ENCODE results near the gene ADRA2B. TPM values are rescaled to one million over a fixed set of nuclear protein-coding genes. Genes with fewer than 3 reads are reported as not detected.

The ADRA2B gene
- total and polyA plus RNA-seq, 2 experiments from 2014 or later, result 0.66 to 0.87 TPM

DNA sequence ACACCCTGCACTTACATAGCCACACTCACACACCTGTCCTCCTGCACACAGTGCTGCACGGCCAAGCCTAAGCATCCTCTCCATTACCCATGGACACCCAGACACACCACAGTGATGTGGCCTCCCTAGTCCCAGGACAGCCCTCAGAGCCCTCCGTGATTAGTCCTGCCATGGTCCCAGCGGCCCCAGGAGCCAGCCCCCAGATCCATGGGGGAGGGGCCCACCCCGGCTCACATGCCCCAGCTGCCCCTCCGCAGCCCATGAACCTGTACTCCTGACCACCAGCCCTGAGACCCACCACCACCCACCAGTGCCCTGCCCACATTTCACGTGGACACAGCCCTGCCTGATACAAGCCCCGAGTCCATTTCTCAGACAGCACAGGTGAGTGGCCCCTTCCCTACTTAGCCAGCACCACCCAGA, 36.9 kb upstream of the ADRA2B start:
- Histone ChIP-seq H3K27me3 (no peaks in the 10 kb centered on the region), H2AFZ (no peak overlapping the region), H3K36me3 (replicated peaks; ENCODE audit: insufficient read depth, low read depth) (no peaks in the 10 kb centered on the region), H3K9me2 (replicated peaks; ENCODE audit: insufficient read depth) (no peaks in the 10 kb centered on the region), H3K9me3 (ENCODE audit: low read depth) (no peaks in the 10 kb centered on the region), H3K79me2 (no peaks in the 10 kb centered on the region), H3K4me3 (no peak overlapping the region), H3K4me1 (ENCODE audit: insufficient read depth) (peaks cover 8% of the 10 kb centered on the region), H3K4me2 (no peak overlapping the region), H3K27ac (no peak overlapping the region), H4K20me1 (ENCODE audit: insufficient read depth, poor library complexity, severe bottlenecking) (no peaks in the 10 kb centered on the region)
- WGBS (ENCODE audit: low lambda C conversion rate, missing lambda C conversion rate), result 95% methylated on average over 7 of the region's 7 CpGs
- DNase-seq (ENCODE audit: low spot score), result peak; percentile 13
- no peak for TF ChIP-seq EZH2 (IDR thresholded peaks at IDR 0.05; ENCODE audit: borderline replicate concordance)
- TF ChIP-seq CTCF (IDR thresholded peaks at IDR 0.05; ENCODE audit: poor library complexity), result no peak
- no peak for TF ChIP-seq EZH2phosphoT487 (IDR thresholded peaks at IDR 0.05; ENCODE audit: low read depth, severe bottlenecking, unreplicated experiment)

DNA sequence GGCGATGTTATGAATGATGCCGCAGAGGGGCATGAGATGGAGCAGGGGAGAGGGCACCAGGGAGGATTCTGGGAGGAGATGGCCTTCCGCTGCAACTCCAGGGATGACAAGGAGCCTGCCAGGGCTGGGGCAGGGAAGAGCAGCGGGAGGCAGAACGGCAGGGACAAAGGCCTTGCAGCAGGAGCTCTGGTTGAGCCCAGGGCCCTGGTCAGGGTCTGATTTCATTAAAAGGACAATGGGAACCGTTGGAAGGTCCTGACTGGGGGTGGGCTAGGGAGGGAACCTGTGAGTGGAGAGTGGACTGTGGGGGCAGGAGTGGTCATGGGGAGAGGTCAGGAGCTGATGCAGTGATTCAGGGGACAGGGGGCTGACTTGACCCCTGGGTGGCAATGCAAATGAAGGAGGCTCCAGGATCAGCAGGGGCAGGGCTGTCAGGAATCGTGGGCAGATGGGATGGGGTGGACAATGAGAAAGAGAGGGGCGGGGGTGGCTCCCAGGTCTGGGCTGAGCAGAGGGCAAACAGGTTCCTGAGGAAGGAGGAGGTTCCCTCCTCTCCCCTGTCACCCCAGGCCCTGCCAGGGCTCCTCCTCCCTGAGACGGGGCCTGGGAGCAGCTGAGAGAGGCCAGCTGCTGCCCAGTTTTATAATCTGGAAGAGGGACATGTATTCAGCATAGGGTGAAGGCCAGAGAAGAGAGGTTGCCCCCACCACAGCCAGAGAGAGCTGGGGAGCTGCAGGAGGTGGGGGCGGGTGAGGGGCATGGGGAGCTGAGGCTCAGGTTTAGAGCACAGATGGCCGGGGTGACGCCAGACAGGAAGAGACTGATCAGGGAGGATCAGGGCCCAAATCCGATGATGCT, 36.2 kb upstream of the ADRA2B start:
- no peaks in the 10 kb centered on the region for H4K20me1 ChIP-seq (ENCODE audit: insufficient read depth, poor library complexity, severe bottlenecking)
- no peak for TF ChIP-seq CTCF (IDR thresholded peaks at IDR 0.05; ENCODE audit: poor library complexity)
- TF ChIP-seq EZH2phosphoT487 (IDR thresholded peaks at IDR 0.05; ENCODE audit: low read depth, severe bottlenecking, unreplicated experiment), result no peak
- TF ChIP-seq EZH2 (IDR thresholded peaks at IDR 0.05; ENCODE audit: borderline replicate concordance), result no peak
- no peaks in the 10 kb centered on the region for H3K9me2 ChIP-seq (replicated peaks; ENCODE audit: insufficient read depth)
- H3K4me1 ChIP-seq (ENCODE audit: insufficient read depth), result peaks cover 12% of the 10 kb centered on the region
- H3K4me2 ChIP-seq, result no peak overlapping the region
- no peaks in the 10 kb centered on the region for H3K79me2 ChIP-seq
- 73% methylated on average over 10 of the region's 13 CpGs for WGBS (ENCODE audit: low lambda C conversion rate, missing lambda C conversion rate)
- DNase-seq (ENCODE audit: low spot score), result peak; percentile 5
- H3K36me3 ChIP-seq (replicated peaks; ENCODE audit: insufficient read depth, low read depth), result no peaks in the 10 kb centered on the region
- H3K4me3 ChIP-seq, result no peak overlapping the region
- no peak overlapping the region for H2AFZ ChIP-seq
- no peaks in the 10 kb centered on the region for H3K27me3 ChIP-seq
- H3K27ac ChIP-seq, result no peak overlapping the region
- no peaks in the 10 kb centered on the region for H3K9me3 ChIP-seq (ENCODE audit: low read depth)

DNA sequence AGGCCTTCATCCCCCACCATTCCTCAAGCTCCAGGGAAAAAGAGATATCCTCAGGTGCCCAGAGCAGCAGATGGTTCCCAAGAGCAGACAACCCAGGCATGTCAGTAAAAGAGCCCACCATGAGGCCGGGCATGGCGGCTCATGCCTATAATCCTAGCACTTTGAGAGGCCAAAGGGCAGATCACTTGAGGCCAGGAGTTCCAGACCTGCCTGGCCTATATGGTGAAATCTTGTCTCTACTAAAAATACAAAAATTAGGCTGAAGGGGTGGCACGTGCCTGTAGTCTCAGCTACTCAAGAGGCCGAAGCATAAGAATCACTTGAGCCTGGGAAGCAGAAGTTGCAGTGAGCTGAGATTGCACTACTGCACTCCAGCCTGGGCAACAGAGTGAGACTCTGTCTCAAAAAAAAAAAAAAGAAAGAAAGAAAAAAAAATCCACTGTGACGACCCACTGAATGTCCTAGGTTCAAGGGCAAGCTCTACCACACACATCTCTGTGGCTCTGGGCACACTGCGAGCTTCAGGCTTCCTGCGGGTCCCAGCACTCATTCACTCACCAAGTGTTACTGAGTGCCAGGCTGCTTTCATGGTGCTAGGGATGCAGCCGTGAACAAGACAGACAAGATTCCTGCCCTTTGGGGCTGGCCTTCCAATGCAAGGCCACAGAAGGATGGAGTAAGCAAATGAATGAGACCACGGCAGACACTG, 35.4 kb upstream of the ADRA2B start:
- no peak for DNase-seq (ENCODE audit: low spot score)
- H3K4me1 ChIP-seq (ENCODE audit: insufficient read depth), result peaks cover 15% of the 10 kb centered on the region
- H3K4me2 ChIP-seq, result no peak overlapping the region
- no peaks in the 10 kb centered on the region for H3K9me2 ChIP-seq (replicated peaks; ENCODE audit: insufficient read depth)
- WGBS (ENCODE audit: low lambda C conversion rate, missing lambda C conversion rate), result 89% methylated on average over 9 of the region's 9 CpGs
- no peak for TF ChIP-seq EZH2phosphoT487 (IDR thresholded peaks at IDR 0.05; ENCODE audit: low read depth, severe bottlenecking, unreplicated experiment)
- TF ChIP-seq CTCF (IDR thresholded peaks at IDR 0.05; ENCODE audit: poor library complexity), result no peak
- no peak for TF ChIP-seq EZH2 (IDR thresholded peaks at IDR 0.05; ENCODE audit: borderline replicate concordance)
- H3K27me3 ChIP-seq, result no peaks in the 10 kb centered on the region
- H3K4me3 ChIP-seq, result no peak overlapping the region
- H3K9me3 ChIP-seq (ENCODE audit: low read depth), result no peaks in the 10 kb centered on the region
- no peak overlapping the region for H2AFZ ChIP-seq
- H3K36me3 ChIP-seq (replicated peaks; ENCODE audit: insufficient read depth, low read depth), result no peaks in the 10 kb centered on the region
- no peaks in the 10 kb centered on the region for H3K79me2 ChIP-seq
- H4K20me1 ChIP-seq (ENCODE audit: insufficient read depth, poor library complexity, severe bottlenecking), result no peaks in the 10 kb centered on the region
- no peak overlapping the region for H3K27ac ChIP-seq
